HepG2 (cell line): ENCODE data around the gene UQCRC2. TPM values are rescaled to one million over a fixed set of nuclear protein-coding genes. Genes with fewer than 3 reads are reported as not detected.

Experiments
- CCDC6 ChIP-seq: sonication (generic); formaldehyde crosslinking; IDR thresholded peaks from 2 replicates; pipeline ENCODE4 v1.8.1; 2022; ENCODE audit warnings: mild to moderate bottlenecking, missing genetic modification reagents, moderate library complexity
- CENPT ChIP-seq: sonication (generic); formaldehyde crosslinking; IDR thresholded peaks from 2 replicates; pipeline ENCODE4 v1.8.0; 2022; ENCODE audit warnings: low read depth, mild to moderate bottlenecking, moderate library complexity, missing genetic modification reagents
- DZIP1 ChIP-seq: sonication (generic); formaldehyde crosslinking; IDR thresholded peaks from 2 replicates; pipeline ENCODE4 v1.5.0; 2020; ENCODE audit warnings: mild to moderate bottlenecking, missing genetic modification reagents
- NFE2L2 ChIP-seq: fragments of 150-350 bp; IDR thresholded peaks from 2 replicates; pipeline ENCODE4 v1.6.1; 2014; ENCODE audit warnings: low read length
- NFRKB ChIP-seq: fragments of 450-650 bp; IDR thresholded peaks from 2 replicates; pipeline ENCODE4 v1.6.1; 2017
- REL ChIP-seq: sonication (generic); formaldehyde crosslinking; conservative IDR thresholded peaks from 2 replicates; pipeline ENCODE4 v1.8.0; 2022; ENCODE audit warnings: mild to moderate bottlenecking, missing genetic modification reagents, moderate library complexity
- REPIN1 ChIP-seq: sonication (generic); formaldehyde crosslinking; IDR thresholded peaks from 2 replicates; pipeline ENCODE4 v1.8.0; 2022; ENCODE audit warnings: missing genetic modification reagents, low read depth, mild to moderate bottlenecking, borderline replicate concordance
- TAF1 ChIP-seq: sonication (generic); formaldehyde crosslinking; IDR thresholded peaks from 2 replicates; pipeline ENCODE4 v1.4.0; 2020; ENCODE audit warnings: missing genetic modification reagents
- TRIM24 ChIP-seq: sonication (generic); formaldehyde crosslinking; IDR thresholded peaks from 2 replicates; pipeline ENCODE4 v1.8.0; 2022; ENCODE audit warnings: mild to moderate bottlenecking, missing genetic modification reagents
- ZNF12 ChIP-seq: sonication (generic); formaldehyde crosslinking; IDR thresholded peaks from 2 replicates; pipeline ENCODE4 v1.5.0; 2020; ENCODE audit warnings: missing genetic modification reagents
- ZNF232 ChIP-seq: sonication (generic); formaldehyde crosslinking; IDR thresholded peaks from 2 replicates; pipeline ENCODE4 v1.4.0; 2020; ENCODE audit warnings: missing genetic modification reagents, borderline replicate concordance
- ZNF616 ChIP-seq: sonication (generic); formaldehyde crosslinking; IDR thresholded peaks from 2 replicates; pipeline ENCODE4 v1.5.0; 2020; ENCODE audit warnings: low read depth, mild to moderate bottlenecking, missing genetic modification reagents
- ZNF782 ChIP-seq: sonication (generic); formaldehyde crosslinking; IDR thresholded peaks from 2 replicates; pipeline ENCODE4 v1.4.0; 2020; ENCODE audit warnings: missing genetic modification reagents, mild to moderate bottlenecking, borderline replicate concordance
- polyA plus RNA-seq, 8 experiments: library from polyadenylated mRNA; depleted of rRNA in 3 of 8; stranded (reverse) in 7 of 8; unstranded in 1 of 8; fragments of >200 nt; fragmentation: Illumina TruSeq in 4 of 8; extraction: Trizol in 4 of 8; gene quantifications; 2 replicates each; pipeline versions ENCODE4 v1.2.1 to v1.2.3, GENCODE V29; 2011 to 2016; ENCODE audit warnings: low read depth in 4 of 8, missing spikeins in 1 of 8, mixed read lengths in 1 of 8; ENCODE audit not compliant: insufficient read depth in 1 of 8
- total RNA-seq, 5 experiments: library from RNA; depleted of rRNA; stranded (reverse); fragments of >200 nt; fragmentation: Illumina TruSeq; extraction: Trizol; gene quantifications; 2 replicates each; pipeline ENCODE4 v1.2.3, GENCODE V29; 2016; ENCODE audit warnings: low read depth in 1 of 5
- TF ChIP-seq, protein P1 (sequence below): IDR thresholded peaks from 2 replicates; pipeline ENCODE4 v1.6.1; 2012; ENCODE audit warnings: low read length, improper control_type of control experiment
- TF ChIP-seq, protein P2 (sequence below): sonication (generic); formaldehyde crosslinking; IDR thresholded peaks from 2 replicates; pipeline ENCODE4 v1.5.0; 2020; ENCODE audit warnings: mild to moderate bottlenecking, missing genetic modification reagents, borderline replicate concordance

The UQCRC2 gene
- total and polyA plus RNA-seq, 2 of the 13 experiments (the other 11 are each of a cell fraction or from before 2014, with no cell fraction given) = 442 to 536 TPM

GRCh38 chr16:21952793-21953540 lies at the start of gene UQCRC2 (continued):
- 0 out of 2 replicates have a peak, but pooled peaks have one; percentile 70 for TF ChIP-seq REL
- TF ChIP-seq NFRKB = peak; percentile 93
- peak; percentile 87; the same call in 1 of the 2 replicates for TF ChIP-seq CCDC6 (CRISPR knock-in tag)
- no peak for TF ChIP-seq ZNF616 (CRISPR knock-in tag)
- TF ChIP-seq, protein P1, sequence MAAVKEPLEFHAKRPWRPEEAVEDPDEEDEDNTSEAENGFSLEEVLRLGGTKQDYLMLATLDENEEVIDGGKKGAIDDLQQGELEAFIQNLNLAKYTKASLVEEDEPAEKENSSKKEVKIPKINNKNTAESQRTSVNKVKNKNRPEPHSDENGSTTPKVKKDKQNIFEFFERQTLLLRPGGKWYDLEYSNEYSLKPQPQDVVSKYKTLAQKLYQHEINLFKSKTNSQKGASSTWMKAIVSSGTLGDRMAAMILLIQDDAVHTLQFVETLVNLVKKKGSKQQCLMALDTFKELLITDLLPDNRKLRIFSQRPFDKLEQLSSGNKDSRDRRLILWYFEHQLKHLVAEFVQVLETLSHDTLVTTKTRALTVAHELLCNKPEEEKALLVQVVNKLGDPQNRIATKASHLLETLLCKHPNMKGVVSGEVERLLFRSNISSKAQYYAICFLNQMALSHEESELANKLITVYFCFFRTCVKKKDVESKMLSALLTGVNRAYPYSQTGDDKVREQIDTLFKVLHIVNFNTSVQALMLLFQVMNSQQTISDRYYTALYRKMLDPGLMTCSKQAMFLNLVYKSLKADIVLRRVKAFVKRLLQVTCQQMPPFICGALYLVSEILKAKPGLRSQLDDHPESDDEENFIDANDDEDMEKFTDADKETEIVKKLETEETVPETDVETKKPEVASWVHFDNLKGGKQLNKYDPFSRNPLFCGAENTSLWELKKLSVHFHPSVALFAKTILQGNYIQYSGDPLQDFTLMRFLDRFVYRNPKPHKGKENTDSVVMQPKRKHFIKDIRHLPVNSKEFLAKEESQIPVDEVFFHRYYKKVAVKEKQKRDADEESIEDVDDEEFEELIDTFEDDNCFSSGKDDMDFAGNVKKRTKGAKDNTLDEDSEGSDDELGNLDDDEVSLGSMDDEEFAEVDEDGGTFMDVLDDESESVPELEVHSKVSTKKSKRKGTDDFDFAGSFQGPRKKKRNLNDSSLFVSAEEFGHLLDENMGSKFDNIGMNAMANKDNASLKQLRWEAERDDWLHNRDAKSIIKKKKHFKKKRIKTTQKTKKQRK = no peak
- peak; percentile 53; the same call in 1 of the 2 replicates for TF ChIP-seq DZIP1 (CRISPR knock-in tag)
- no peak; the same call in 1 of the 2 replicates for TF ChIP-seq ZNF12 (CRISPR knock-in tag)
- TF ChIP-seq ZNF782 (CRISPR knock-in tag) = peak; percentile 46
- peak; percentile 89 for TF ChIP-seq TAF1 (CRISPR knock-in tag)
- no peak; the same call in 1 of the 2 replicates for TF ChIP-seq CENPT (CRISPR knock-in tag)
- peak; percentile 47 for TF ChIP-seq REPIN1
- no peak for TF ChIP-seq NFE2L2
- TF ChIP-seq TRIM24 (CRISPR knock-in tag) = no peak
- TF ChIP-seq, protein P2, sequence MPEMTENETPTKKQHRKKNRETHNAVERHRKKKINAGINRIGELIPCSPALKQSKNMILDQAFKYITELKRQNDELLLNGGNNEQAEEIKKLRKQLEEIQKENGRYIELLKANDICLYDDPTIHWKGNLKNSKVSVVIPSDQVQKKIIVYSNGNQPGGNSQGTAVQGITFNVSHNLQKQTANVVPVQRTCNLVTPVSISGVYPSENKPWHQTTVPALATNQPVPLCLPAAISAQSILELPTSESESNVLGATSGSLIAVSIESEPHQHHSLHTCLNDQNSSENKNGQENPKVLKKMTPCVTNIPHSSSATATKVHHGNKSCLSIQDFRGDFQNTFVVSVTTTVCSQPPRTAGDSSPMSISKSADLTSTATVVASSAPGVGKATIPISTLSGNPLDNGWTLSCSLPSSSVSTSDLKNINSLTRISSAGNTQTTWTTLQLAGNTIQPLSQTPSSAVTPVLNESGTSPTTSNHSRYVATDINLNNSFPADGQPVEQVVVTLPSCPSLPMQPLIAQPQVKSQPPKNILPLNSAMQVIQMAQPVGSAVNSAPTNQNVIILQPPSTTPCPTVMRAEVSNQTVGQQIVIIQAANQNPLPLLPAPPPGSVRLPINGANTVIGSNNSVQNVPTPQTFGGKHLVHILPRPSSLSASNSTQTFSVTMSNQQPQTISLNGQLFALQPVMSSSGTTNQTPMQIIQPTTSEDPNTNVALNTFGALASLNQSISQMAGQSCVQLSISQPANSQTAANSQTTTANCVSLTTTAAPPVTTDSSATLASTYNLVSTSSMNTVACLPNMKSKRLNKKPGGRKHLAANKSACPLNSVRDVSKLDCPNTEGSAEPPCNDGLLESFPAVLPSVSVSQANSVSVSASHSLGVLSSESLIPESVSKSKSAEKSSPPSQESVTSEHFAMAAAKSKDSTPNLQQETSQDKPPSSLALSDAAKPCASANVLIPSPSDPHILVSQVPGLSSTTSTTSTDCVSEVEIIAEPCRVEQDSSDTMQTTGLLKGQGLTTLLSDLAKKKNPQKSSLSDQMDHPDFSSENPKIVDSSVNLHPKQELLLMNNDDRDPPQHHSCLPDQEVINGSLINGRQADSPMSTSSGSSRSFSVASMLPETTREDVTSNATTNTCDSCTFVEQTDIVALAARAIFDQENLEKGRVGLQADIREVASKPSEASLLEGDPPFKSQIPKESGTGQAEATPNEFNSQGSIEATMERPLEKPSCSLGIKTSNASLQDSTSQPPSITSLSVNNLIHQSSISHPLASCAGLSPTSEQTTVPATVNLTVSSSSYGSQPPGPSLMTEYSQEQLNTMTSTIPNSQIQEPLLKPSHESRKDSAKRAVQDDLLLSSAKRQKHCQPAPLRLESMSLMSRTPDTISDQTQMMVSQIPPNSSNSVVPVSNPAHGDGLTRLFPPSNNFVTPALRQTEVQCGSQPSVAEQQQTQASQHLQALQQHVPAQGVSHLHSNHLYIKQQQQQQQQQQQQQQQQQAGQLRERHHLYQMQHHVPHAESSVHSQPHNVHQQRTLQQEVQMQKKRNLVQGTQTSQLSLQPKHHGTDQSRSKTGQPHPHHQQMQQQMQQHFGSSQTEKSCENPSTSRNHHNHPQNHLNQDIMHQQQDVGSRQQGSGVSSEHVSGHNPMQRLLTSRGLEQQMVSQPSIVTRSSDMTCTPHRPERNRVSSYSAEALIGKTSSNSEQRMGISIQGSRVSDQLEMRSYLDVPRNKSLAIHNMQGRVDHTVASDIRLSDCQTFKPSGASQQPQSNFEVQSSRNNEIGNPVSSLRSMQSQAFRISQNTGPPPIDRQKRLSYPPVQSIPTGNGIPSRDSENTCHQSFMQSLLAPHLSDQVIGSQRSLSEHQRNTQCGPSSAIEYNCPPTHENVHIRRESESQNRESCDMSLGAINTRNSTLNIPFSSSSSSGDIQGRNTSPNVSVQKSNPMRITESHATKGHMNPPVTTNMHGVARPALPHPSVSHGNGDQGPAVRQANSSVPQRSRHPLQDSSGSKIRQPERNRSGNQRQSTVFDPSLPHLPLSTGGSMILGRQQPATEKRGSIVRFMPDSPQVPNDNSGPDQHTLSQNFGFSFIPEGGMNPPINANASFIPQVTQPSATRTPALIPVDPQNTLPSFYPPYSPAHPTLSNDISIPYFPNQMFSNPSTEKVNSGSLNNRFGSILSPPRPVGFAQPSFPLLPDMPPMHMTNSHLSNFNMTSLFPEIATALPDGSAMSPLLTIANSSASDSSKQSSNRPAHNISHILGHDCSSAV = no peak
- peak; percentile 66; the same call in 1 of the 2 replicates for TF ChIP-seq ZNF232 (CRISPR knock-in tag)
